ENCODE data around the gene DLGAP1. TPM values are rescaled to one million over a fixed set of nuclear protein-coding genes. Genes with fewer than 3 reads are reported as not detected.

DLGAP1 gene
- total RNA-seq, 1 experiment from 2014 or later, result 0.39 TPM

DNA sequence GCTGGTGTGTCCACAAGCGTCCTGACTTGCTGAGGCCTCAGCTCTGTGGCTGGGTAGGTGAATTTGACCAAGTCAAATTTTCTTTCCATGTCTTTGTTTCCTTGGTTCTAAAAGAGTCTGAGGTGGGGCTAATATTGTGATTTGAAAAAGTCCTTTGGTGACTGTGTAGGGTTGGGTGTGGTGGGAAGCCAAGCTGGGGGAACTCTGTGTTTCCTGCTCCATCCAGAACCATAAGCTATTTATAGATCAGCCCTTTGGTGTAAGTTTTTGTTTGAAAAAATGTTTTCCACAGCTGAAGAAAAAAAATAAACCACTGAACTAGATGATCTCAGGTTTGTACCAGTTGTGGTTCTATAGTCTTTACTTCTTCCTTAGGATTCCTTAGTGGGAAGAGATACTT is 542.4 kb downstream of the DLGAP1 start:
- Histone ChIP-seq H3K79me2 (ENCODE audit: insufficient read depth, low read length) (no peaks in the 10 kb centered on the region), H3K4me1 (ENCODE audit: control insufficient read depth in 1 of 2, insufficient read depth in 2 of 2, low read length in 2 of 2) (no peaks in the 10 kb centered on the region), H3K27ac (ENCODE audit: low read depth, low read length) (no peak overlapping the region), H3K9me2 (ENCODE audit: insufficient read depth) (no peaks in the 10 kb centered on the region), H3K27me3 (ENCODE audit: insufficient read depth, low read length) (0 out of 2 replicates have a peak, but pooled peaks cover under 1% of the 10 kb centered on the region), H3K4me2 (ENCODE audit: low read length) (no peak overlapping the region), H2AFZ (ENCODE audit: low read depth, low read length, poor library complexity, severe bottlenecking) (no peak overlapping the region), H3K4me3 (replicated peaks in 1 of 2; ENCODE audit: low read depth in 1 of 2, low read length in 2 of 2) (no peak overlapping the region), H3K9ac (ENCODE audit: low read length) (no peak overlapping the region), H3K9me3 (ENCODE audit: control insufficient read depth in 1 of 2, insufficient read depth in 1 of 2, low read depth in 1 of 2, low read length in 2 of 2) (no peaks in the 10 kb centered on the region), H3K36me3 (ENCODE audit: control insufficient read depth in 1 of 2, insufficient read depth in 2 of 2, low read length in 2 of 2) (no peaks in the 10 kb centered on the region), H4K20me1 (ENCODE audit: insufficient read depth) (no peaks in the 10 kb centered on the region)
- ATAC-seq (no peak), DNase-seq (ENCODE audit: low read depth, low spot score) (no peak)
- no TSS peak for BruUV-seq (replicated peaks)
- TF ChIP-seq POLR2AphosphoS5 (IDR thresholded peaks at IDR 0.05; ENCODE audit: low read depth, low read length), result no peak
- no peak for TF ChIP-seq SRF (IDR thresholded peaks at IDR 0.05; ENCODE audit: low read depth)
- no peak for TF ChIP-seq JUND (IDR thresholded peaks at IDR 0.05)
- no peak for TF ChIP-seq EZH2 (IDR thresholded peaks at IDR 0.05)
- no peak for TF ChIP-seq REST (IDR thresholded peaks at IDR 0.05; ENCODE audit: low read depth)
- no peak for TF ChIP-seq SIN3A (IDR thresholded peaks at IDR 0.05; ENCODE audit: low read depth)
- TF ChIP-seq YY1 (IDR thresholded peaks at IDR 0.05; ENCODE audit: extremely low read depth, insufficient replicate concordance, low read depth, low read length), result no peak
- TF ChIP-seq RAD21 (IDR thresholded peaks at IDR 0.05; ENCODE audit: low read depth), result no peak
- TF ChIP-seq POLR2A (IDR thresholded peaks at IDR 0.05; ENCODE audit: borderline replicate concordance, extremely low read depth, insufficient read depth, insufficient read length), result no peak
- TF ChIP-seq, protein P1, sequence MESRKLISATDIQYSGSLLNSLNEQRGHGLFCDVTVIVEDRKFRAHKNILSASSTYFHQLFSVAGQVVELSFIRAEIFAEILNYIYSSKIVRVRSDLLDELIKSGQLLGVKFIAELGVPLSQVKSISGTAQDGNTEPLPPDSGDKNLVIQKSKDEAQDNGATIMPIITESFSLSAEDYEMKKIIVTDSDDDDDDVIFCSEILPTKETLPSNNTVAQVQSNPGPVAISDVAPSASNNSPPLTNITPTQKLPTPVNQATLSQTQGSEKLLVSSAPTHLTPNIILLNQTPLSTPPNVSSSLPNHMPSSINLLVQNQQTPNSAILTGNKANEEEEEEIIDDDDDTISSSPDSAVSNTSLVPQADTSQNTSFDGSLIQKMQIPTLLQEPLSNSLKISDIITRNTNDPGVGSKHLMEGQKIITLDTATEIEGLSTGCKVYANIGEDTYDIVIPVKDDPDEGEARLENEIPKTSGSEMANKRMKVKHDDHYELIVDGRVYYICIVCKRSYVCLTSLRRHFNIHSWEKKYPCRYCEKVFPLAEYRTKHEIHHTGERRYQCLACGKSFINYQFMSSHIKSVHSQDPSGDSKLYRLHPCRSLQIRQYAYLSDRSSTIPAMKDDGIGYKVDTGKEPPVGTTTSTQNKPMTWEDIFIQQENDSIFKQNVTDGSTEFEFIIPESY (IDR thresholded peaks at IDR 0.05; ENCODE audit: extremely low read depth, insufficient replicate concordance, low read length), result no peak
- ChIA-PET CTCF (no interaction called here), RAD21 (ENCODE audit: low non-redundant PET in 1 of 2, low total read pairs in 2 of 2, uncharacterized antibody in 2 of 2, unreplicated experiment in 2 of 2) (no interaction called here), POLR2A (no interaction called here)
- intact Hi-C loops (cut with micrococcal nuclease), result no loop called here

Measured in HCT116 (cell line).